Stimulated activated CD8-positive, alpha-beta memory T cell treated with anti-CD3 and anti-CD28 coated beads, Interleukin-4, amount 100 ng/mL, for 4 hours (primary cell): ENCODE data around the gene TCF7L2.

Experiments
- DNase-seq, 2 donors: peaks; one replicate each; pipeline ENCODE4 v3.0.0-alpha.2; 2020; ENCODE audit warnings: low read depth in 2 of 2, low spot score in 1 of 2

Gene TCF7L2

GRCh38 chr10:112991888-112992491 lies 41.9 kb downstream of the TCF7L2 start:
- DNase-seq: no peak

GRCh38 chr10:112996462-112996861 lies 46.4 kb downstream of the TCF7L2 start:
- DNase-seq: no peak

GRCh38 chr10:112999102-112999501 lies 49.1 kb downstream of the TCF7L2 start:
- no peak for DNase-seq

- no peak for DNase-seq
These were observed 50.4 kb downstream of the TCF7L2 start for GRCh38 chr10:113000442-113000841.

- no peak for DNase-seq
These were observed 51.0 kb downstream of the TCF7L2 start for GRCh38 chr10:113000876-113001598.

GRCh38 chr10:113001599-113002448 lies 51.8 kb downstream of the TCF7L2 start:
- DNase-seq: no peak

GRCh38 chr10:113002449-113002777 lies 52.4 kb downstream of the TCF7L2 start:
- DNase-seq: no peak

- no peak for DNase-seq
These were observed 53.0 kb downstream of the TCF7L2 start for GRCh38 chr10:113003052-113003451.

- DNase-seq: no peak
These were observed 54.1 kb downstream of the TCF7L2 start for GRCh38 chr10:113004069-113004618.

- DNase-seq: no peak
These were observed 55.3 kb downstream of the TCF7L2 start for GRCh38 chr10:113005380-113005779.

GRCh38 chr10:113006656-113007342 lies 56.8 kb downstream of the TCF7L2 start:
- no peak for DNase-seq

- no peak for DNase-seq
These were observed 57.3 kb downstream of the TCF7L2 start for GRCh38 chr10:113007343-113007771.

GRCh38 chr10:113007821-113008220 lies 57.8 kb downstream of the TCF7L2 start:
- DNase-seq: no peak

GRCh38 chr10:113011592-113012374 lies 61.7 kb downstream of the TCF7L2 start:
- DNase-seq: no peak

GRCh38 chr10:113015201-113015600 lies 65.2 kb downstream of the TCF7L2 start:
- no peak for DNase-seq

- DNase-seq: no peak
These were observed 67.3 kb downstream of the TCF7L2 start for GRCh38 chr10:113017376-113017775.

- no peak for DNase-seq
These were observed 68.0 kb downstream of the TCF7L2 start for GRCh38 chr10:113018034-113018433.

- no peak for DNase-seq
These were observed 69.0 kb downstream of the TCF7L2 start for GRCh38 chr10:113019096-113019495.

- no peak for DNase-seq
These were observed 69.8 kb downstream of the TCF7L2 start for GRCh38 chr10:113019692-113020474.

- DNase-seq: no peak
These were observed 70.4 kb downstream of the TCF7L2 start for GRCh38 chr10:113020475-113020753.
